Activated CD4-positive, alpha-beta T cell treated with anti-CD3 and anti-CD28 coated beads, Interleukin-2, amount 50 U/mL, for 16 hours (primary cell): ENCODE results near the gene CCDC150.
"Not testable (repeated sequence)": the region's sequence is repeated elsewhere in the genome, so short reads cannot be mapped to it uniquely, and the experiment has no call there.

ENCODE experiments used
- DNase-seq: peaks from one replicate; pipeline ENCODE4 v3.0.0-alpha.2; 2020

Gene CCDC150

GRCh38 chr2:196718419-196719109, 79.0 kb downstream of the CCDC150 start:
- DNase-seq = no peak

- DNase-seq = no peak
Observed at GRCh38 chr2:196719110-196719872, 79.8 kb downstream of the CCDC150 start.

- DNase-seq = no peak
Observed at GRCh38 chr2:196723571-196723970, 84.1 kb downstream of the CCDC150 start.

GRCh38 chr2:196725218-196725617, 85.7 kb downstream of the CCDC150 start:
- DNase-seq = no peak

GRCh38 chr2:196725882-196726281, 86.4 kb downstream of the CCDC150 start:
- DNase-seq = peak; percentile 69

GRCh38 chr2:196729418-196729817, 89.9 kb downstream of the CCDC150 start:
- DNase-seq = no peak

- DNase-seq = not testable (repeated sequence)
Observed at GRCh38 chr2:196736646-196737045, 97.1 kb downstream of the CCDC150 start.

- no peak for DNase-seq
Observed at GRCh38 chr2:196737046-196737445, 97.5 kb downstream of the CCDC150 start.

GRCh38 chr2:196739031-196739430, 99.5 kb downstream of the CCDC150 start:
- no peak for DNase-seq

- DNase-seq = no peak
Observed at GRCh38 chr2:196742216-196742615, 102.7 kb downstream of the CCDC150 start.

GRCh38 chr2:196742685-196743084, 103.2 kb downstream of the CCDC150 start:
- DNase-seq = no peak

GRCh38 chr2:196743165-196743564, 103.7 kb downstream of the CCDC150 start:
- no peak for DNase-seq

- DNase-seq = no peak
Observed at GRCh38 chr2:196745711-196746110, 106.2 kb downstream of the CCDC150 start.

- no peak for DNase-seq
Observed at GRCh38 chr2:196747400-196747799, 107.9 kb downstream of the CCDC150 start.

GRCh38 chr2:196748123-196748522, 108.6 kb downstream of the CCDC150 start:
- no peak for DNase-seq

- DNase-seq = no peak
Observed at GRCh38 chr2:196750291-196750923, 110.9 kb downstream of the CCDC150 start.

GRCh38 chr2:196750977-196751631, 111.6 kb downstream of the CCDC150 start:
- DNase-seq = peak; percentile 69

- no peak for DNase-seq
Observed at GRCh38 chr2:196758474-196759377, 119.2 kb downstream of the CCDC150 start.

- DNase-seq = no peak
Observed at GRCh38 chr2:196759378-196759706, 119.8 kb downstream of the CCDC150 start.

GRCh38 chr2:196767101-196767500, 127.6 kb downstream of the CCDC150 start:
- DNase-seq = no peak
